IPS DF 6.9 (cell line): ENCODE measurements around the gene TRIM2.

Source experiments
- DNase-seq: peaks from one replicate; pipeline ENCODE4 v3.0.0-alpha.2; 2013; ENCODE audit warnings: low read depth, low spot score
- H3K27ac ChIP-seq: one replicate; pipeline ENCODE4 v1.5.1; 2013; ENCODE audit warnings: low read length, control low read depth
- H3K27me3 ChIP-seq: 2 replicates; pipeline ENCODE4 v1.6.1; 2013; ENCODE audit warnings: mild to moderate bottlenecking, low read length; ENCODE audit not compliant: control insufficient read depth, insufficient read depth
- H3K36me3 ChIP-seq: 2 replicates; pipeline ENCODE4 v1.6.1; 2013; ENCODE audit warnings: low read length; ENCODE audit not compliant: control insufficient read depth, insufficient read depth
- H3K4me1 ChIP-seq: 2 replicates; pipeline ENCODE4 v1.6.1; 2013; ENCODE audit warnings: low read length; ENCODE audit not compliant: control insufficient read depth, insufficient read depth
- H3K4me3 ChIP-seq: 2 replicates; pipeline ENCODE4 v1.5.1; 2013; ENCODE audit warnings: mild to moderate bottlenecking, low read length
- H3K9me3 ChIP-seq: 2 replicates; pipeline ENCODE4 v1.6.1; 2013; ENCODE audit warnings: low read length, inconsistent platforms; ENCODE audit not compliant: control insufficient read depth, insufficient read depth
- WGBS: extraction: QIAGEN DNeasy Blood & Tissue Kit; methylation state at CpG from one replicate; pipeline ENCODE4 v1.1.7; 2013; ENCODE audit warnings: mixed read lengths, missing lambda C conversion rate; ENCODE audit not compliant: insufficient read length, insufficient coverage; 5-methylcytosine and 5-hydroxymethylcytosine counted together

TRIM2 gene

GRCh38 chr4:153292897-153293741, 88.9 kb downstream of the TRIM2 start:
- no CpG with 5 or more reads among the region's 4 CpGs for WGBS
- Histone ChIP-seq H3K27ac (no peak overlapping the region), H3K4me1 (peaks cover 2% of the 10 kb centered on the region), H3K4me3 (no peak overlapping the region), H3K9me3 (no peaks in the 10 kb centered on the region), H3K36me3 (peaks cover 10% of the 10 kb centered on the region), H3K27me3 (no peaks in the 10 kb centered on the region)
- no peak for DNase-seq

GRCh38 chr4:153293742-153294057, 89.5 kb downstream of the TRIM2 start:
- H3K4me1 ChIP-seq = peaks cover 2% of the 10 kb centered on the region
- DNase-seq = no peak
- no peaks in the 10 kb centered on the region for H3K9me3 ChIP-seq
- H3K27me3 ChIP-seq = no peaks in the 10 kb centered on the region
- no peak overlapping the region for H3K27ac ChIP-seq
- no peak overlapping the region for H3K4me3 ChIP-seq
- H3K36me3 ChIP-seq = peaks cover 10% of the 10 kb centered on the region
- no CpG with 5 or more reads among the region's 5 CpGs for WGBS

GRCh38 chr4:153294631-153295030, 90.4 kb downstream of the TRIM2 start:
- H3K4me1 ChIP-seq = peaks cover 2% of the 10 kb centered on the region
- no CpG with 5 or more reads among the region's 1 CpG for WGBS
- peaks cover 12% of the 10 kb centered on the region for H3K36me3 ChIP-seq
- no peak for DNase-seq
- H3K4me3 ChIP-seq = no peak overlapping the region
- H3K27ac ChIP-seq = no peak overlapping the region
- no peaks in the 10 kb centered on the region for H3K27me3 ChIP-seq
- no peaks in the 10 kb centered on the region for H3K9me3 ChIP-seq

- Histone ChIP-seq H3K4me3 (no peak overlapping the region), H3K27me3 (no peaks in the 10 kb centered on the region), H3K4me1 (peaks cover 2% of the 10 kb centered on the region), H3K27ac (no peak overlapping the region), H3K36me3 (peaks cover 13% of the 10 kb centered on the region), H3K9me3 (no peaks in the 10 kb centered on the region)
- no peak for DNase-seq
- WGBS = no CpG with 5 or more reads among the region's 40 CpGs
Observed at GRCh38 chr4:153295131-153295755, 91.0 kb downstream of the TRIM2 start.

GRCh38 chr4:153296040-153296823, 92.0 kb downstream of the TRIM2 start:
- no peaks in the 10 kb centered on the region for H3K9me3 ChIP-seq
- H3K27ac ChIP-seq = no peak overlapping the region
- DNase-seq = no peak
- no CpG with 5 or more reads among the region's 11 CpGs for WGBS
- no peak overlapping the region for H3K4me3 ChIP-seq
- peaks cover 15% of the 10 kb centered on the region for H3K36me3 ChIP-seq
- H3K4me1 ChIP-seq = peaks cover 2% of the 10 kb centered on the region
- H3K27me3 ChIP-seq = no peaks in the 10 kb centered on the region

- DNase-seq = no peak
- H3K4me3 ChIP-seq = no peak overlapping the region
- H3K4me1 ChIP-seq = peaks cover 2% of the 10 kb centered on the region
- H3K27me3 ChIP-seq = no peaks in the 10 kb centered on the region
- peaks cover 15% of the 10 kb centered on the region for H3K36me3 ChIP-seq
- no peak overlapping the region for H3K27ac ChIP-seq
- H3K9me3 ChIP-seq = no peaks in the 10 kb centered on the region
- no CpG with 5 or more reads among the region's 8 CpGs for WGBS
Observed at GRCh38 chr4:153297116-153297515, 92.9 kb downstream of the TRIM2 start.

- no peak overlapping the region for H3K27ac ChIP-seq
- H3K27me3 ChIP-seq = no peaks in the 10 kb centered on the region
- no peaks in the 10 kb centered on the region for H3K9me3 ChIP-seq
- no peak for DNase-seq
- no CpG with 5 or more reads among the region's 1 CpG for whole genome bisulfite sequencing
- no peaks in the 10 kb centered on the region for H3K4me1 ChIP-seq
- H3K4me3 ChIP-seq = no peak overlapping the region
- H3K36me3 ChIP-seq = no peaks in the 10 kb centered on the region
Observed at GRCh38 chr4:153310793-153311192, 106.5 kb downstream of the TRIM2 start.

GRCh38 chr4:153314915-153315314, 110.7 kb downstream of the TRIM2 start:
- H3K4me3 ChIP-seq = no peak overlapping the region
- H3K36me3 ChIP-seq = no peaks in the 10 kb centered on the region
- WGBS = no CpG with 5 or more reads among the region's 1 CpG
- no peak overlapping the region for H3K27ac ChIP-seq
- DNase-seq = no peak
- H3K9me3 ChIP-seq = no peaks in the 10 kb centered on the region
- H3K4me1 ChIP-seq = no peaks in the 10 kb centered on the region
- H3K27me3 ChIP-seq = no peaks in the 10 kb centered on the region

GRCh38 chr4:153318696-153319320, 114.6 kb downstream of the TRIM2 start:
- WGBS = no CpG with 5 or more reads among the region's 2 CpGs
- no peaks in the 10 kb centered on the region for H3K4me1 ChIP-seq
- no peak overlapping the region for H3K27ac ChIP-seq
- no peak for DNase-seq
- no peak overlapping the region for H3K4me3 ChIP-seq
- H3K9me3 ChIP-seq = no peaks in the 10 kb centered on the region
- H3K36me3 ChIP-seq = no peaks in the 10 kb centered on the region
- no peaks in the 10 kb centered on the region for H3K27me3 ChIP-seq

- Histone ChIP-seq H3K9me3 (no peaks in the 10 kb centered on the region), H3K36me3 (no peaks in the 10 kb centered on the region), H3K27me3 (no peaks in the 10 kb centered on the region), H3K27ac (no peak overlapping the region), H3K4me1 (no peaks in the 10 kb centered on the region), H3K4me3 (no peak overlapping the region)
- WGBS = no CpG with 5 or more reads among the region's 6 CpGs
- DNase-seq = no peak
Observed at GRCh38 chr4:153322791-153323190, 118.5 kb downstream of the TRIM2 start.
